ENCODE data around the gene CENPL. TPM values are rescaled to one million over a fixed set of nuclear protein-coding genes. Genes with fewer than 3 reads are reported as not detected.
A peak's percentile ranks its signal among the peaks of the same experiment; 100 is the strongest.
"Not testable (repeated sequence)": the region's sequence is repeated elsewhere in the genome, so short reads cannot be mapped to it uniquely, and the experiment has no call there.

CENPL gene
- total RNA-seq, 1 donor = 8.0 TPM

DNA sequence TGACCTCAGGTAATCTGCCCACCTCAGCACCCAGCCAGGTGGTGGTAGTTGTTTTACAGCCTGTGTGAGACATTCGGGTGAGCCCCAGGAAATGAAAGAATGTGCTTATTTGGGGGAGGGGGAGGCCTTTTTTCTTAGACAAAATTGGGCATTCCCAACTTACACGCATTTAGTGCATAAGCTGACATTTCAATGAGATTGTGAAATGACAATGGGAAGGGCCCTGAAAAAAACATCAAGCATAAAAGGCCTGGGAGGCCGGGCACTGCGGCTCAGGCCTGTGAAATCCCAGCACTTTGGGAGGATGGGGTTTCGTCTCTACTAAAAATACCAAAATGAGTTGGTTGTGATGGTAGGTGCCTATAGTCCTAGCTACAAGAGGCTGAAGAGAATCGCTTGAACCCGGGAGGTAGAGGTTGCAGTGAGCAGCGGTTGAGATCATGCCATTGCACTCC, 38.1 kb upstream of the CENPL start:
- Histone ChIP-seq H3K27me3 (ENCODE audit: insufficient read depth, low read length) (no peaks in the 10 kb centered on the region), H3K27ac (ENCODE audit: low read depth, low read length) (peak overlapping the region; percentile 34), H3K4me2 (ENCODE audit: insufficient read depth, low read length) (no peak overlapping the region), H3K4me1 (ENCODE audit: insufficient read depth, low read length) (peaks cover 16% of the 10 kb centered on the region), H3K4me3 (ENCODE audit: insufficient read depth, low read length) (no peak overlapping the region), H2AFZ (ENCODE audit: low read length) (no peak overlapping the region), H3K9me3 (ENCODE audit: low read depth, low read length) (no peaks in the 10 kb centered on the region), H4K20me1 (ENCODE audit: insufficient read depth, low read length) (peaks cover 51% of the 10 kb centered on the region), H3K79me2 (ENCODE audit: insufficient read depth, low read length) (peaks cover 27% of the 10 kb centered on the region), H3K36me3 (ENCODE audit: insufficient read depth, low read length) (peaks cover 55% of the 10 kb centered on the region)
- DNase-seq (ENCODE audit: insufficient read length, low spot score, missing footprints) = peak; percentile 89
- no peak for TF ChIP-seq CTCF (IDR thresholded peaks at IDR 0.05; ENCODE audit: extremely low read depth, low read depth, low read length)

GRCh38 chr1:173862146-173862768, 37.6 kb upstream of the CENPL start:
- H3K9me3 ChIP-seq (ENCODE audit: low read depth, low read length); H3K4me3 ChIP-seq (ENCODE audit: insufficient read depth, low read length); DNase-seq (ENCODE audit: insufficient read length, low spot score, missing footprints); H3K4me2 ChIP-seq (ENCODE audit: insufficient read depth, low read length); H3K27ac ChIP-seq (ENCODE audit: low read depth, low read length); H2AFZ ChIP-seq (ENCODE audit: low read length); H3K27me3 ChIP-seq (ENCODE audit: insufficient read depth, low read length): not testable (repeated sequence)
- peaks cover 57% of the 10 kb centered on the region for H3K36me3 ChIP-seq (ENCODE audit: insufficient read depth, low read length)
- H3K79me2 ChIP-seq (ENCODE audit: insufficient read depth, low read length) = peaks cover 21% of the 10 kb centered on the region
- H4K20me1 ChIP-seq (ENCODE audit: insufficient read depth, low read length) = peaks cover 46% of the 10 kb centered on the region
- peaks cover 16% of the 10 kb centered on the region for H3K4me1 ChIP-seq (ENCODE audit: insufficient read depth, low read length)

GRCh38 chr1:173861731-173862145, 37.1 kb upstream of the CENPL start:
- no peak for TF ChIP-seq CTCF (IDR thresholded peaks at IDR 0.05; ENCODE audit: extremely low read depth, low read depth, low read length)
- H3K4me2 ChIP-seq (ENCODE audit: insufficient read depth, low read length) = no peak overlapping the region
- no peaks in the 10 kb centered on the region for H3K9me3 ChIP-seq (ENCODE audit: low read depth, low read length)
- peaks cover 41% of the 10 kb centered on the region for H4K20me1 ChIP-seq (ENCODE audit: insufficient read depth, low read length)
- no peak overlapping the region for H3K4me3 ChIP-seq (ENCODE audit: insufficient read depth, low read length)
- no peak overlapping the region for H2AFZ ChIP-seq (ENCODE audit: low read length)
- H3K27me3 ChIP-seq (ENCODE audit: insufficient read depth, low read length) = no peaks in the 10 kb centered on the region
- no peak overlapping the region for H3K27ac ChIP-seq (ENCODE audit: low read depth, low read length)
- peaks cover 16% of the 10 kb centered on the region for H3K4me1 ChIP-seq (ENCODE audit: insufficient read depth, low read length)
- H3K79me2 ChIP-seq (ENCODE audit: insufficient read depth, low read length) = peaks cover 16% of the 10 kb centered on the region
- DNase-seq (ENCODE audit: insufficient read length, low spot score, missing footprints) = no peak
- peaks cover 56% of the 10 kb centered on the region for H3K36me3 ChIP-seq (ENCODE audit: insufficient read depth, low read length)

DNA sequence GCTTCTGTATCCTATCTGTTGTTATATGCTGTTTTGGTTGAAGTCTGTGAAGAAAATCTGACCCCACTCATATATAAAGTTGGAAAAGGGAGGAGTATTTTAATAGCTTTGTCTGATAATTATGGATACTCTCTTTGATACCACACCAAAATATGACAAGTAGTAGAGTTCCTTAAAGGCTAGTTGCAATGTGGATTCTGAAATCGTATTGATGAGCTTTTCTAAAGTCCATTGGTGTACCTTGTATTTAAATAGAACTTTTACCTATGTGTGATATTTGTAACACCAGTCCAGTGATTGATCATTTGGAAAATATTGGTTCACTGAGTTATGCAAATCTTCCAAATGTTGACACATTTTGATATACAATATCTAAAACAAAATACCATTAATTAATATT, 35.4 kb upstream of the CENPL start:
- H3K9me3 ChIP-seq (ENCODE audit: low read depth, low read length) = no peaks in the 10 kb centered on the region
- no peak for DNase-seq (ENCODE audit: insufficient read length, low spot score, missing footprints)
- H3K4me3 ChIP-seq (ENCODE audit: insufficient read depth, low read length) = no peak overlapping the region
- H4K20me1 ChIP-seq (ENCODE audit: insufficient read depth, low read length) = peaks cover 24% of the 10 kb centered on the region
- H3K36me3 ChIP-seq (ENCODE audit: insufficient read depth, low read length) = peaks cover 46% of the 10 kb centered on the region
- H3K4me1 ChIP-seq (ENCODE audit: insufficient read depth, low read length) = peaks cover 2% of the 10 kb centered on the region
- H3K79me2 ChIP-seq (ENCODE audit: insufficient read depth, low read length) = no peaks in the 10 kb centered on the region
- H3K27ac ChIP-seq (ENCODE audit: low read depth, low read length) = no peak overlapping the region
- H2AFZ ChIP-seq (ENCODE audit: low read length) = no peak overlapping the region
- no peak for TF ChIP-seq CTCF (IDR thresholded peaks at IDR 0.05; ENCODE audit: extremely low read depth, low read depth, low read length)
- no peaks in the 10 kb centered on the region for H3K27me3 ChIP-seq (ENCODE audit: insufficient read depth, low read length)
- no peak overlapping the region for H3K4me2 ChIP-seq (ENCODE audit: insufficient read depth, low read length)

DNA sequence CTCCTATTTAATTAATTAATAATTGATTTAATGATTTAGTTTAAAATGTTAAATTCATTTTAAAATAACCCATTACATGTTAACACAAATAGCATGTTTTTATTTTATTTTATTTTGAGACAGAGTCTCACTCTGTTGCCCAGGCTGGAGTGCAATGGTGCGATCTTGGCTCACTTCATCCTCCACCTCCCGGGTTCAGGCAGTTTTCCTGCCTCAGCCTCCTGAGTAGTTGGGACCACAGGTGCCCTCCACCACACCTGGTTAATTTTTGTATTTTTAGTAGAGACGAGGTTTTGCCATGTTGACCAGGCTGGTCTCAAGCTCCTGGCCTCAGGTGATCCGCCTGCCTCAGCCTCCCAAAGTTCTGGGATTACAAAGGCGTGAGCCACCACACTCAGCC, 34.9 kb upstream of the CENPL start:
- Histone ChIP-seq H4K20me1 (ENCODE audit: insufficient read depth, low read length) (peaks cover 19% of the 10 kb centered on the region), H3K36me3 (ENCODE audit: insufficient read depth, low read length) (peaks cover 41% of the 10 kb centered on the region)
- not testable (repeated sequence) for H3K4me3 ChIP-seq (ENCODE audit: insufficient read depth, low read length); DNase-seq (ENCODE audit: insufficient read length, low spot score, missing footprints); H3K79me2 ChIP-seq (ENCODE audit: insufficient read depth, low read length); H3K27me3 ChIP-seq (ENCODE audit: insufficient read depth, low read length); H3K4me1 ChIP-seq (ENCODE audit: insufficient read depth, low read length); H2AFZ ChIP-seq (ENCODE audit: low read length); H3K4me2 ChIP-seq (ENCODE audit: insufficient read depth, low read length); H3K27ac ChIP-seq (ENCODE audit: low read depth, low read length); H3K9me3 ChIP-seq (ENCODE audit: low read depth, low read length)
